GM12878 (cell line): ENCODE data around the gene GCC2. TPM values are rescaled to one million over a fixed set of nuclear protein-coding genes. Genes with fewer than 3 reads are reported as not detected.

Experiments used
- CBFB ChIP-seq: IDR thresholded peaks from 2 replicates; pipeline ENCODE4 v1.6.1; 2016; ENCODE audit warnings: antibody characterized with exemption, low read depth
- EGR1 ChIP-seq, 2 experiments: IDR thresholded peaks; 1 replicate in 1 of 2; 2 replicates in 1 of 2; pipeline ENCODE4 v1.6.1; 2011 to 2012; ENCODE audit warnings: low read depth in 2 of 2, low read length in 2 of 2, borderline replicate concordance in 1 of 2, mild to moderate bottlenecking in 1 of 2, moderate library complexity in 1 of 2
- LARP7 ChIP-seq: fragments of 450-650 bp; IDR thresholded peaks from 2 replicates; pipeline ENCODE4 v1.6.1; 2017; ENCODE audit warnings: mild to moderate bottlenecking
- MEF2A ChIP-seq: IDR thresholded peaks from 2 replicates; pipeline ENCODE4 v1.6.1; 2011; ENCODE audit warnings: low read depth, mild to moderate bottlenecking, low read length, moderate library complexity; ENCODE audit not compliant: insufficient read depth
- MEF2B ChIP-seq: fragments of 450-650 bp; IDR thresholded peaks from 2 replicates; pipeline ENCODE4 v1.6.1; 2018; ENCODE audit warnings: mild to moderate bottlenecking, moderate library complexity; ENCODE audit not compliant: partially characterized antibody, poor library complexity, severe bottlenecking
- SPI1 ChIP-seq: IDR thresholded peaks from 2 replicates; pipeline ENCODE4 v1.6.1; 2011; ENCODE audit warnings: low read depth, mild to moderate bottlenecking, low read length, moderate library complexity, borderline replicate concordance; ENCODE audit not compliant: insufficient read depth
- YY1 ChIP-seq: IDR thresholded peaks from 2 replicates; pipeline ENCODE4 v1.6.1; 2011; ENCODE audit warnings: low read depth, mild to moderate bottlenecking, low read length
- polyA plus RNA-seq, 11 experiments: library from polyadenylated mRNA; depleted of rRNA in 4 of 11; unstranded in 6 of 11; stranded (reverse) in 5 of 11; fragments of >200 nt; fragmentation: Nextera tagmentation in 4 of 11; fragmentation: Illumina TruSeq in 1 of 11; extraction: Ambion mirVana in 4 of 11; extraction: Trizol in 1 of 11; gene quantifications; 1 replicate in 1 of 11; 2 replicates in 10 of 11; pipeline versions ENCODE4 v1.2.1 to v1.2.3, GENCODE V29; 2011 to 2016; ENCODE audit warnings: inconsistent platforms in 2 of 11, missing spikeins in 2 of 11, low read depth in 1 of 11
- total RNA-seq, 4 experiments: library from RNA; depleted of rRNA in 3 of 4; stranded (reverse); fragments of >200 nt in 3 of 4; fragmentation: Illumina TruSeq in 1 of 4; extraction: Trizol in 1 of 4; gene quantifications; 2 replicates each; pipeline versions ENCODE4 v1.2.1 to v1.2.3, GENCODE V29; 2013 to 2021
- TF ChIP-seq, protein P1 (sequence below): fragments of 450-650 bp; IDR thresholded peaks from 2 replicates; pipeline ENCODE4 v1.6.1; 2017; ENCODE audit warnings: antibody characterized with exemption, mild to moderate bottlenecking, moderate library complexity

GCC2 gene
- total and polyA plus RNA-seq, 10 of the 15 experiments (the other 5 are each of a cell fraction or from before 2014, with no cell fraction given) = 11.8 to 35.5 (median 25.4) TPM

DNA sequence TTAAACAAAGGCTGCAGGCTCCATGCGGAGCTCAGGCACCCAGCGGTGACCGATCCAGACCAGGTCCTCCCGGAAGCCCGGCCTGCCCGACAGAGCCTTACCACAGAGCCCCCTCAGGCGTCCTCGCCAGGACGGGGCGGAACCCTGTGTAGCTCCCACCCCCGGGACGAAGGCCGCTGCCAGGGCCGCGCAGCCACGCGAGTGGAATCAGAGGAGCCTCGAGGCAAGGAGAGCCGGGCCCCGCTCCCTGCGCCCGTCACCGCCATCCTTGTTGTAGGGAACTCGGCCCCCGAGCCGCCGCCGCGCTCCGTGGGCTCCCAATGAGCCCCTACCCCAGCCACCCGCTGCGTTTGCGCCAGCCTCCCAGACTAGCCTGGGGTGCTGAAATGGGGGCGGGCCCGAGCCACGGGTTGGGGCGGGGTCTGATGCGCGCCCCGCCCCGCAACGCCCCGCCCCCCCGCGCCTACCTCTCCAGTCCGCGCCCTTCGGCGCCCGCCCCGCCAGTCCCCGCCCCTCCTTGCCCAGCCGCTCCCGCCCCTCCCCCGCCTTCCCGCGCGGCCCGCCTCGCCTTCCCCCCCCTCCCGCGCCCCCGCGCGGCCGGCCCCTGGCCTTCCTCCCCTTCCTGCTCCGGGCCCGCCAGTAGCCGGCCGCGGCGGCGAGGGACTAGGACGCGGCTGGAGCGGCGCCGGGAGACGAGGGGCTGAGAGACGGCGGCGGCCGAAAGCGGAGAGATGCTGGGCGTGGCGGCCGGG lies 85.0 kb downstream of the GCC2 start, which contains the start of gene LIMS1 (continued):
- TF ChIP-seq, protein P1, sequence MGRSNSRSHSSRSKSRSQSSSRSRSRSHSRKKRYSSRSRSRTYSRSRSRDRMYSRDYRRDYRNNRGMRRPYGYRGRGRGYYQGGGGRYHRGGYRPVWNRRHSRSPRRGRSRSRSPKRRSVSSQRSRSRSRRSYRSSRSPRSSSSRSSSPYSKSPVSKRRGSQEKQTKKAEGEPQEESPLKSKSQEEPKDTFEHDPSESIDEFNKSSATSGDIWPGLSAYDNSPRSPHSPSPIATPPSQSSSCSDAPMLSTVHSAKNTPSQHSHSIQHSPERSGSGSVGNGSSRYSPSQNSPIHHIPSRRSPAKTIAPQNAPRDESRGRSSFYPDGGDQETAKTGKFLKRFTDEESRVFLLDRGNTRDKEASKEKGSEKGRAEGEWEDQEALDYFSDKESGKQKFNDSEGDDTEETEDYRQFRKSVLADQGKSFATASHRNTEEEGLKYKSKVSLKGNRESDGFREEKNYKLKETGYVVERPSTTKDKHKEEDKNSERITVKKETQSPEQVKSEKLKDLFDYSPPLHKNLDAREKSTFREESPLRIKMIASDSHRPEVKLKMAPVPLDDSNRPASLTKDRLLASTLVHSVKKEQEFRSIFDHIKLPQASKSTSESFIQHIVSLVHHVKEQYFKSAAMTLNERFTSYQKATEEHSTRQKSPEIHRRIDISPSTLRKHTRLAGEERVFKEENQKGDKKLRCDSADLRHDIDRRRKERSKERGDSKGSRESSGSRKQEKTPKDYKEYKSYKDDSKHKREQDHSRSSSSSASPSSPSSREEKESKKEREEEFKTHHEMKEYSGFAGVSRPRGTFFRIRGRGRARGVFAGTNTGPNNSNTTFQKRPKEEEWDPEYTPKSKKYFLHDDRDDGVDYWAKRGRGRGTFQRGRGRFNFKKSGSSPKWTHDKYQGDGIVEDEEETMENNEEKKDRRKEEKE = no peak
- peak; percentile 45 for TF ChIP-seq YY1
- TF ChIP-seq MEF2A = no peak
- TF ChIP-seq MEF2B = peak; percentile 22
- TF ChIP-seq SPI1 = 0 out of 2 replicates have a peak, but pooled peaks have one; percentile 10
- peak; percentile 40; the same call in 1 of the 2 replicates for TF ChIP-seq CBFB
- peak; percentile 76 for TF ChIP-seq LARP7
- TF ChIP-seq EGR1 (IDR thresholded peaks at IDR 0.05; ENCODE audit: borderline replicate concordance in 1 of 2, low read depth in 2 of 2, low read length in 2 of 2) = peak in 1 of 2 experiments; percentile 81; a peak in 1 of 3 replicates
